ENCODE results near the gene ARMC5. TPM values are rescaled to one million over a fixed set of nuclear protein-coding genes. Genes with fewer than 3 reads are reported as not detected.

ARMC5 gene
- total RNA-seq, 2 donors from 2014 or later: 10.0 to 20.3 TPM

- no peaks in the 10 kb centered on the region for H3K27me3 ChIP-seq (replicated peaks; ENCODE audit: insufficient read depth)
- no peaks in the 10 kb centered on the region for H3K36me3 ChIP-seq
- no peak for DNase-seq (ENCODE audit: low spot score)
- 32% methylated on average over 3 of the region's 3 CpGs for WGBS
- peak overlapping the region; percentile 14 to 41 for H3K27ac ChIP-seq
- H3K4me3 ChIP-seq: no peak overlapping the region
- peaks cover 21% of the 10 kb centered on the region for H3K4me1 ChIP-seq (replicated peaks)
- no peaks in the 10 kb centered on the region for H3K9me3 ChIP-seq
- intact Hi-C loops (cut with DNase I): no loop called here
- TF ChIP-seq POLR2A (IDR thresholded peaks at IDR 0.05) (no peak), POLR2AphosphoS5 (IDR thresholded peaks at IDR 0.05) (peak; percentile 29)
Observed at GRCh38 chr16:31452631-31453106, 6.6 kb upstream of the ARMC5 start.

- intact Hi-C loops (cut with DNase I): no loop called here
- 41% methylated on average over 19 of the region's 20 CpGs for WGBS
- DNase-seq (ENCODE audit: low spot score): no peak
- H3K27me3 ChIP-seq (replicated peaks; ENCODE audit: insufficient read depth): no peaks in the 10 kb centered on the region
- TF ChIP-seq POLR2AphosphoS5 (IDR thresholded peaks at IDR 0.05) (no peak), CTCF (IDR thresholded peaks at IDR 0.05) (no peak)
- H3K4me1 ChIP-seq (replicated peaks): peaks cover 26% of the 10 kb centered on the region
- H3K4me3 ChIP-seq: no peak overlapping the region
- H3K36me3 ChIP-seq: no peaks in the 10 kb centered on the region
- H3K9me3 ChIP-seq: no peaks in the 10 kb centered on the region
- H3K27ac ChIP-seq: peak overlapping the region; percentile 28 to 41
Observed at GRCh38 chr16:31453255-31454204, 5.8 kb upstream of the ARMC5 start.

GRCh38 chr16:31455601-31456314 lies 3.5 kb upstream of the ARMC5 start:
- Histone ChIP-seq H3K9me3 (no peaks in the 10 kb centered on the region), H3K4me3 (no peak overlapping the region), H3K36me3 (no peaks in the 10 kb centered on the region), H3K4me1 (replicated peaks) (peaks cover 26% of the 10 kb centered on the region), H3K27me3 (replicated peaks; ENCODE audit: insufficient read depth) (no peaks in the 10 kb centered on the region), H3K27ac (no peak overlapping the region)
- intact Hi-C loops (cut with DNase I): loop anchor here (5.0 kb wide), 1 partner anchor 423 kb away; the partner anchor contains the start of gene STX4
- 69% methylated on average over 17 of the region's 17 CpGs for WGBS
- no peak for TF ChIP-seq POLR2AphosphoS5 (IDR thresholded peaks at IDR 0.05)
- no peak for TF ChIP-seq POLR2A (IDR thresholded peaks at IDR 0.05)
- TF ChIP-seq CTCF (IDR thresholded peaks at IDR 0.05): no peak
- DNase-seq (ENCODE audit: low spot score): no peak

- H3K4me1 ChIP-seq (replicated peaks): peaks cover 20% of the 10 kb centered on the region
- H3K9me3 ChIP-seq: no peaks in the 10 kb centered on the region
- no peak overlapping the region for H3K4me3 ChIP-seq
- no peaks in the 10 kb centered on the region for H3K36me3 ChIP-seq
- WGBS: 79% methylated on average over 8 of the region's 8 CpGs
- no peaks in the 10 kb centered on the region for H3K27me3 ChIP-seq (replicated peaks; ENCODE audit: insufficient read depth)
- H3K27ac ChIP-seq: no peak overlapping the region
- no peak for DNase-seq (ENCODE audit: low spot score)
- intact Hi-C loops (cut with DNase I): loop anchor here (5.0 kb wide), 1 partner anchor 425 kb away; the partner anchor contains the start of gene STX4
- no peak for TF ChIP-seq CTCF (IDR thresholded peaks at IDR 0.05)
- TF ChIP-seq POLR2AphosphoS5 (IDR thresholded peaks at IDR 0.05): no peak
- no peak for TF ChIP-seq POLR2A (IDR thresholded peaks at IDR 0.05)
Observed at GRCh38 chr16:31456988-31457360, 2.3 kb upstream of the ARMC5 start.
